COLO829 (cell line): ENCODE data around the gene LAMA4.

ENCODE experiments used
- DNase-seq: peaks from one replicate; pipeline ENCODE4 v3.0.0; 2012; ENCODE audit warnings: low spot score

LAMA4 gene

DNA sequence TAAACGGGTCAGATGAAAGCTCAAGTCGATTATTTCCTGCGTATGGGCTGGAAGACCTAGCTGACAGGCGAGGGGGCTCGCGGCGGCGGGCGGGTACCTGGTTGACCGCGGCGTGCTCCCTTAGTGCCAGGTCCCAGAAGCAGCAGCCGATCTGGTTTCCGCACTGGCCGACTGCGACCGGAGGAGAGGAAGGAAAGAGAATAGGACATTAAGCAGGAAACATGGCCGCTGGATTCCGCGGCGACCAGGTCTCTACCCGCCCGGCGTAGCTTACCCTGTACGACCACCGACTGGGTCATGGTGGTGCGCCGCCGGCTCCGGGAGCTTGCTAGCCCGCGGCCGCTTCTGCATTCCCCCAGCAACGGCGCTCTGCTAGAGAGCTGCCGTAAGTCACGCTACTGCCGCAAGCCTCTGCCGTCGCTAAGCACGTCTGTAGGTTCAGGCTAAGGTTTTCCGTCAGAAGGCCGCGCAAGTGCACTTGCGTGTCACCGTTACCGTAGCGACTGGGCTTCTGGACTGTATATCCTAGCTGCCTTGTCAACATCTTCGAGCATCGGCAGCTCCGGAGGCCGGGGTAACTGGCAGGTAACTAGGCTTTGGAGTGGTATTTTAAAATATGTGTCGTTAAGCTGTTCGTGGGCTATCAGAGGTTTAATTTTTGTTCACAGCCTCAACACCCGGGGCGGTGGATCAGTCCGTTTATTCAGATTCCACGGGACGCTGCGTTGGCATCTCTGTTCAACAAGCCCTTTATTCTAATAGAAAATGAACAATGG, 167.0 kb downstream of the LAMA4 start, which contains the start of the genes FAM229B and TUBE1:
Gene FAM229B (plus strand): TSS at position 456 of the 776 bp plus-strand sequence. CDS start 11,693 bp downstream, outside the sequence.
Gene TUBE1 (minus strand): TSS at position 347 of the 776 bp plus-strand sequence. CDS start 48 bp downstream, at position 299.
- peak; percentile 77 for DNase-seq

DNA sequence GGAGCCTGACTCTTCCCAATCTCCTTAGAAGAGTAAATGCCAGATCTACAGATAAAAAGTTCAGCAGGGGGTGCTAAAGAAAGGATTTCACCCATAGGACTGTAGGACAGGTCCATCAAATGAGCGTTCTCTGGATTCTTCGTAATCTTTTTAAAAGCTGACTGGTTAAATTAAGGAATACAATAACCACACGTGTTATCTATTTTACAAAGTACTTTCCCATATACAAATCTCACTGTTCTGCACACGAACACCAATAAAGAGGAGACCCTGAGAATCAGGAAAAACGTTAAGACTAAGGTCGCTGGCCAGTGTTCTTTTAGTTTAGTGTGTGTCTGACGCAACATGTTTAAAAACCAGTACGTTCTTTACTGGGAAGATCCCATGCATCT, 167.6 kb downstream of the LAMA4 start:
- peak; percentile 50 for DNase-seq

DNA sequence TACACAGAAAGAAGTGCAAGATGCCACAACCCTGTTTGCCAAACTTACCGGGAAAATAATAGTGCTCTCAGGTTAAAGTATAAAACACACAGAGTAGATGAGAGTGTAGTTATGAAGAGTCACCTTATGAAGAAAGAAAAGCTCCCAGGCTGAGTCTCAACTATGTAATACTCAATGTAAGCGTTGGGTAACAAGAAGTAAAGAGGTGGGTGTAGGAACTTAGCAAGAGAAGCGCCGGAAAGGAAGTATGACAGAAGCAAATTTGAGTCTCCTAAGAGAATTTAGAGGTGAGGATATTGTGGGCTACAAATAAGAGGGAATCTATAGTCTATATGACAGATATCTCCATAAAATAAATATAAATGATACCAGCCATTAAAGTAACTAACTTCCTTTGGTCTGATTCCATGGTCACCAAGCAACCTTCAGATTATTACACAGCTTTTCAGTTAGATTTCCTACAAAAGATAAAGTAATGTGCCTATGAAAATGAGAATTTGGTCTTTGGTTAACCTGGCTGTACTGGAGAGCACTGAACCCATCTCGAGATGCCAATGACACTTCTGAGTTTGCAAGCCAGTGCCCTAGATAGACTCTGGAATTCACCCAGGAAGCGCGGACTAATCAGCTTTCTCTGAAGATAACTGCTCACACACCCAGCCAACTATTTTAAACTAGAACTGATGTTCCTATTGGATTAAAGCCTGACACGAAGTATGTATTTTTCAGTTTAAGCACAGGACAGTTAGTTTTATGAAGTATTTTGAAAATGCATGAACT, 168.9 kb downstream of the LAMA4 start:
- DNase-seq: no peak

DNA sequence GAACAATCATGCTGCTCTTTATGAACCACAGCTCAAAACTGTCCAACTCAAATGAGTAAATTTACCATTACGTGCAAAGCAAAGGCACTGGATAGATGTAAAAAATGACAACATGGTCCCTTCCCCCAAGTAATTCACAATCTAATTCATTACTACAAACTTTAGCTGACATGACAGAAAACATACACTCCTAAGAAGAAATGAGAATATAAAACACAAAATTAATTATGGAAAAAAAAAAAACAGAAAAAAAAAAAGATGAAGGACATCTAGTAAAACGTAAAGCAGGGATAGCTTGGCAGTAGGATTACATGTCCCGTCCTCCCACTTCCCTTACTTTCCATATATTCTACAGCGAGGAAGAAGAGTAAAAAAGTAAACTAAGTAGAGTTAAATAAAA, 172.8 kb downstream of the LAMA4 start:
- no peak for DNase-seq

DNA sequence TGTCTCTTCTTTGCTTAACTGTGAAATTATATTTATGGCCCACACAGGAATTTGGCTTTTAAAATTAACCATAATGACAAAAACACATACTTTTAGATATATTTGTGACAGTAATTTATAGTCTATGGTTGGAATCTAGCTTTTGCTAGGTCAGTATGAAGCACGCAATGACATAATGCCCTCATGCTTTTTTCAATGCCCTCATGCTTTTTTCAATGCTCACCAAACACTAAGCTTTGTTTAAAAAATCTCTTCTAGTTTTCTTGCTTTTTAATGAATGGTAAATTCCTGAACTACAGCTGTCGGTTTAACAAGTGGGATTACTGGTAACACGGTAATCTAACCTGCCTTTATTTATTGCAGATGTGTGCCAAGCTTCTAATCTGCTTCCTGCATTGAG, 187.8 kb downstream of the LAMA4 start:
- no peak for DNase-seq

DNA sequence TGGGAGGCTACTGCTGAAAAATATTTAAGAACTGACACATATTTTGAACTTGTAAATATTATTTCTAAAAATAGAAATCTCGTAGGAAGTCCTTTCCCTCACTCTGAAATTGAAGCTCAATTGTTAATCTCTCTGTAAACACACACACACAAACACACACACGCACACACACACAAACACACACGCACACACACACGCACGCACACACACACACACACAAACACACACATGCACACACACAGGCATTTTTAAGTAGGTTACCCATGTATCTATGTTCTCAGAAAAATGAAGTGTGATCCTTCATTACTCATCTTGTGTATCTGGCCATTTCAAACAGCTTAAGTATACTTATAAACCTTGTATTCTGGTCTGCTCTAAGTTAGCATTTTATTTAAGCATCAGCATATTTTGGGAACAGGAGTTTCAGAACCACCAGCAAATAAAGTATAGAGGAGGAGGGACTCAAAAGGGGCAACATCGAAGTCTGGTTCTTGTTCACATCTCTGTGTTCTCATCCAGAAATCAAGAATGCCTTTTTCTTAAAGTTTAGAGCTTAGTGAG, 188.9 kb downstream of the LAMA4 start:
- DNase-seq: no peak

DNA sequence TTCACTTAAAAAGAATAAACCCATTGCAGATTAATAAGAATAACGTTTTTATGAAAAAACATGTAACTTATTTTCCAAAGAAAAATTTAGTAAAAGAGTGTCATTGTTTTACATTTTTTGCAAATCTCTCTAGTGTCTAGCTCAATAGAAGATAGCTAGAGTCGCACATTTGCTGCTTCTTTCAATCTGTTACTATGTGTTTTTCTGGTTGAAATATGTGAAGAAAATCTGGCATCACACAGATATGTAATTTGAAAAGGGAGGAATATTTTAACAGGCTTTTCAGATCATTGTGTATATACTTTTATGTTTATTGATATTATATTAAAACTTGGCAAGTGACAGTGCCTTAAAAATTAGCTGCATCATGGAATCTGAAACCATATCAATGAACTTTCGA, 191.4 kb downstream of the LAMA4 start:
- DNase-seq: no peak

DNA sequence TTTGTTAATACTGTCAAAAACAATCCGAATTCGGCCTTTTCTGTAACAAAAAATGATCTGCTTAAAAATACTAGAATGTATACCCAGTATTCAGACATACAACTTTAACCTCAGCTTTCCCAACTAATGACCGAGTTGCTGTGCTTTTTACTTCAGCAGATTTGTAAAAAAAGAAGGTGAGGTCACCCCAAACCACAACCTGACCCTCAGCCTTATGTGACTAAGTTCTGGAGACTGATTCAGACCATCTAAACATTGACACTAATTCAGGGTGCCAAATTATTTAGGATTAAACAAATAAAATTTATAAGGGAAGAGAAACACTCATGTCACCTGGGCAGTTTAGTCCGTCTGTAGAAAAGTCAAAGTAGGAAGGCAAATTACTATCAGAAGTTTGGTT, 192.8 kb downstream of the LAMA4 start:
- DNase-seq: no peak
